ENCODE data around the gene GPR158. TPM values are rescaled to one million over a fixed set of nuclear protein-coding genes. Genes with fewer than 3 reads are reported as not detected.
"Not testable (repeated sequence)": the region's sequence is repeated elsewhere in the genome, so short reads cannot be mapped to it uniquely, and the experiment has no call there.

Gene GPR158
- total RNA-seq, 1 experiment from 2014 or later = 0.24 TPM

DNA sequence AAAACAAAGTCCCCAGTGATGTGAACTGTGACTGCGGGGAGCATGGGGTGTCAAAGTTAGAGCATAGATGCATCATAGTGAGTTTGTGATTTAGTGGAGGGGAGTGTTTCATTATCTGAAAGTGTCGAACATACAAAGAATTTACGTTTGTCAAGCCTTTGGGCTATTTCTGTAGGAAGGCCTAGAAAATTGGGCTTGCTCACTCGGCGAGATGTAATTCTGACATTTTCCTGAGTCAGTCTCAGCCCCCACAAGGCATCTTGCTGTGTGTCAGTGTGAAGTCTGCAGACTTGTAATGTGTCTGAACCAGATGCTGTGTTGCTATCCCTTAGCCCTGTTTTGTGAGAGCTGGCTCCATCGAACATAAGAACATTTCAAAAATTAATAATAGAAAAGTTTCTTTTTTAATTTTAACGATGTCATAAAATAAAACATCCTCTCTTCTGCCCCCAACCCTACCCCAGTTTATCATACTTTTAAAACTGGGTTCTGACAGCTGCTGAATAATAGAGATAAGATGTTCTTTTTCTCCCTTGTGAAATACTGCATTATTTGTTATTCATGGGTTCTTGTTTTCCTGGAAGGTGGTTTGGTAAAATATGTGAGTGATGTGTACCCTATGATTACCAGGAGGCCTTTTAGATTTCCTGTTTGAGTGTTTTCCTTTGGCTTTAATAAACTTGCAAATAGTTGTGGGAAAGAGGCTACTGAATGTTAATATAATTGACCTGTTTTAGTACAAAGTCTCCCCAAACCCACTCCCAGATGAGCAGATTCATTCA is 207.4 kb downstream of the GPR158 start:
- Histone ChIP-seq H3K27ac (ENCODE audit: insufficient read length, low read depth, low read length) (no peak overlapping the region), H3K9ac (ENCODE audit: extremely low read depth, insufficient read length, low read length) (no peak overlapping the region), H4K5ac (ENCODE audit: insufficient read length, low read depth, low read length) (no peak overlapping the region), H3K18ac (ENCODE audit: insufficient read length, low read depth, low read length) (no peak overlapping the region), H3K27me3 (ENCODE audit: insufficient read depth, low read length) (no peaks in the 10 kb centered on the region), H3K23me2 (ENCODE audit: insufficient read length, low read depth, low read length, poor library complexity, severe bottlenecking) (no peaks in the 10 kb centered on the region), H2BK5ac (ENCODE audit: insufficient read length, low read length) (no peak overlapping the region), H3K4me2 (ENCODE audit: insufficient read depth, insufficient read length, low read length) (no peak overlapping the region), H3K79me2 (ENCODE audit: insufficient read depth, low read length) (no peaks in the 10 kb centered on the region), H3K4ac (ENCODE audit: low read depth, low read length) (no peak overlapping the region), H3K23ac (ENCODE audit: insufficient read length, low read depth, low read length) (no peak overlapping the region), H2BK15ac (ENCODE audit: low read depth, low read length) (no peak overlapping the region), H3K79me1 (ENCODE audit: insufficient read depth, low read depth, low read length, poor library complexity, severe bottlenecking) (no peaks in the 10 kb centered on the region), H3K4me1 (ENCODE audit: insufficient read depth, low read length) (no peaks in the 10 kb centered on the region), H4K8ac (replicated peaks; ENCODE audit: insufficient read length, low read depth, low read length) (no peak overlapping the region), H2AFZ (ENCODE audit: low read length) (no peak overlapping the region), H2BK20ac (ENCODE audit: low read depth, low read length, poor library complexity, severe bottlenecking) (no peak overlapping the region), H3K56ac (ENCODE audit: insufficient read length, low read depth, low read length) (no peak overlapping the region), H3K14ac (ENCODE audit: insufficient read depth, low read length) (no peak overlapping the region), H3K9me3 (ENCODE audit: control insufficient read depth, low read depth, low read length) (no peaks in the 10 kb centered on the region), H4K20me1 (ENCODE audit: control insufficient read depth, insufficient read depth, insufficient read length) (no peaks in the 10 kb centered on the region), H3T11ph (ENCODE audit: low read length) (no peak overlapping the region), H2BK12ac (ENCODE audit: insufficient read length, low read depth, low read length) (no peak overlapping the region), H4K91ac (ENCODE audit: insufficient read length, low read depth, low read length) (no peak overlapping the region), H2BK120ac (ENCODE audit: low read depth, low read length, poor library complexity, severe bottlenecking) (peak overlapping the region; percentile 48), H2AK5ac (ENCODE audit: insufficient read length, low read length) (no peak overlapping the region)
- no peak for DNase-seq
- Mint-ChIP-seq H3K4me1 (peaks cover 16 to 24% of the 10 kb centered on the region in 2 experiments), H3K4me3 (no peak overlapping the region), H3K27ac (peak overlapping the region in 2 of 3 experiments; percentile 27 to 55; a peak in 2 of 7 replicates), H3K36me3 (ENCODE audit: insufficient read depth in 1 of 3, low read depth in 3 of 3) (peaks cover 0 to 4% (median 2%) of the 10 kb centered on the region in 3 experiments; a peak in 4 of 7 replicates), H3K9me3 (peaks cover 3 to 11% of the 10 kb centered on the region in 2 experiments; a peak in 4 of 5 replicates), H3K27me3 (ENCODE audit: low read depth) (no peaks in the 10 kb centered on the region)
- TF ChIP-seq, protein P1, sequence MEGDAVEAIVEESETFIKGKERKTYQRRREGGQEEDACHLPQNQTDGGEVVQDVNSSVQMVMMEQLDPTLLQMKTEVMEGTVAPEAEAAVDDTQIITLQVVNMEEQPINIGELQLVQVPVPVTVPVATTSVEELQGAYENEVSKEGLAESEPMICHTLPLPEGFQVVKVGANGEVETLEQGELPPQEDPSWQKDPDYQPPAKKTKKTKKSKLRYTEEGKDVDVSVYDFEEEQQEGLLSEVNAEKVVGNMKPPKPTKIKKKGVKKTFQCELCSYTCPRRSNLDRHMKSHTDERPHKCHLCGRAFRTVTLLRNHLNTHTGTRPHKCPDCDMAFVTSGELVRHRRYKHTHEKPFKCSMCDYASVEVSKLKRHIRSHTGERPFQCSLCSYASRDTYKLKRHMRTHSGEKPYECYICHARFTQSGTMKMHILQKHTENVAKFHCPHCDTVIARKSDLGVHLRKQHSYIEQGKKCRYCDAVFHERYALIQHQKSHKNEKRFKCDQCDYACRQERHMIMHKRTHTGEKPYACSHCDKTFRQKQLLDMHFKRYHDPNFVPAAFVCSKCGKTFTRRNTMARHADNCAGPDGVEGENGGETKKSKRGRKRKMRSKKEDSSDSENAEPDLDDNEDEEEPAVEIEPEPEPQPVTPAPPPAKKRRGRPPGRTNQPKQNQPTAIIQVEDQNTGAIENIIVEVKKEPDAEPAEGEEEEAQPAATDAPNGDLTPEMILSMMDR (conservative IDR thresholded peaks at IDR 0.05) = no peak
- WGBS (ENCODE audit: extremely low coverage, insufficient read length, low lambda C conversion rate) = no CpG with 5 or more reads among the region's 7 CpGs

DNA sequence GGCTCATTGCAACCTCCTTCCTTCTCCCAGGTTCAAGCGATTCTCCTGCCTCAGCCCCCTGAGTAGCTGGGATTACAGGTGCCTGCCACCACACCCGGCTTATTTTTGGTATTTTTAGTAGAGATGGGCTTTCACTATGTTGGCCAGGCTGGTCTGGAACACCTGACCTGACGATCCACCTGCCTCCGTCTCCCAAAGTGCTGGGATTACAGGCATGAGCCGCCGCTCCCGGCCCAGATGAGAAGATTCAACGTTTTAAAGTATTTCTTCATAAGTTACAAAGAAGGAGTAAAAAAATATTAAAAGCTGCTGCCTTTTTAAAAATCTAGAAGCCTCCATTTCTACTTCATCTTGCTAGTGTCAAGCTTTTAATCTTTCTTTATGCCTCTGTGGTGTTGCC is 208.1 kb downstream of the GPR158 start:
- not testable (repeated sequence) for H3K9me3 ChIP-seq (ENCODE audit: control insufficient read depth, low read depth, low read length); H3K27me3 Mint-ChIP-seq (ENCODE audit: low read depth); H2BK20ac ChIP-seq (ENCODE audit: low read depth, low read length, poor library complexity, severe bottlenecking); H4K8ac ChIP-seq (replicated peaks; ENCODE audit: insufficient read length, low read depth, low read length); H3K27me3 ChIP-seq (ENCODE audit: insufficient read depth, low read length); H2BK120ac ChIP-seq (ENCODE audit: low read depth, low read length, poor library complexity, severe bottlenecking); H4K5ac ChIP-seq (ENCODE audit: insufficient read length, low read depth, low read length); H3K4me2 ChIP-seq (ENCODE audit: insufficient read depth, insufficient read length, low read length); H2BK12ac ChIP-seq (ENCODE audit: insufficient read length, low read depth, low read length); H3K36me3 Mint-ChIP-seq (ENCODE audit: insufficient read depth in 1 of 3, low read depth in 3 of 3); H2AK5ac ChIP-seq (ENCODE audit: insufficient read length, low read length); H3T11ph ChIP-seq (ENCODE audit: low read length); H3K4me3 Mint-ChIP-seq; H3K4ac ChIP-seq (ENCODE audit: low read depth, low read length); H3K79me2 ChIP-seq (ENCODE audit: insufficient read depth, low read length); H2AFZ ChIP-seq (ENCODE audit: low read length); H3K23ac ChIP-seq (ENCODE audit: insufficient read length, low read depth, low read length); H3K14ac ChIP-seq (ENCODE audit: insufficient read depth, low read length); H2BK5ac ChIP-seq (ENCODE audit: insufficient read length, low read length); H3K27ac ChIP-seq (ENCODE audit: insufficient read length, low read depth, low read length); H3K56ac ChIP-seq (ENCODE audit: insufficient read length, low read depth, low read length); H3K79me1 ChIP-seq (ENCODE audit: insufficient read depth, low read depth, low read length, poor library complexity, severe bottlenecking); H4K91ac ChIP-seq (ENCODE audit: insufficient read length, low read depth, low read length); H3K23me2 ChIP-seq (ENCODE audit: insufficient read length, low read depth, low read length, poor library complexity, severe bottlenecking); H3K4me1 ChIP-seq (ENCODE audit: insufficient read depth, low read length); H3K18ac ChIP-seq (ENCODE audit: insufficient read length, low read depth, low read length); DNase-seq; H4K20me1 ChIP-seq (ENCODE audit: control insufficient read depth, insufficient read depth, insufficient read length); H3K9ac ChIP-seq (ENCODE audit: extremely low read depth, insufficient read length, low read length); H2BK15ac ChIP-seq (ENCODE audit: low read depth, low read length)
- H3K9me3 Mint-ChIP-seq = peaks cover 3 to 17% of the 10 kb centered on the region in 2 experiments; a peak in 4 of 5 replicates
- WGBS (ENCODE audit: extremely low coverage, insufficient read length, low lambda C conversion rate) = no CpG with 5 or more reads among the region's 8 CpGs
- H3K4me1 Mint-ChIP-seq = peaks cover 16 to 24% of the 10 kb centered on the region in 2 experiments
- peak overlapping the region in 1 of 3 experiments; percentile 81; a peak in 2 of 7 replicates for H3K27ac Mint-ChIP-seq
